ENCODE measurements around the gene HINT2. TPM values are rescaled to one million over a fixed set of nuclear protein-coding genes. Genes with fewer than 3 reads are reported as not detected.

HINT2 gene
- total RNA-seq, 1 donor from 2014 or later, result 51.1 TPM

- peak overlapping the region; percentile 70 for H3K4me3 Mint-ChIP-seq
Measured at GRCh38 chr9:35832814-35833213, 18.0 kb upstream of the HINT2 start.

GRCh38 chr9:35831040-35831439 is 16.2 kb upstream of the HINT2 start:
- no peak overlapping the region for H3K27ac Mint-ChIP-seq
- TF ChIP-seq CTCF (conservative IDR thresholded peaks at IDR 0.05), result no peak
- H3K36me3 Mint-ChIP-seq, result no peaks in the 10 kb centered on the region

More at GRCh38 chr9:35832814-35833213, 18.0 kb upstream of the HINT2 start:
- TF ChIP-seq CTCF (conservative IDR thresholded peaks at IDR 0.05), result no peak
- peaks cover 56% of the 10 kb centered on the region for H3K4me1 Mint-ChIP-seq (ENCODE audit: unreplicated experiment)
- H3K36me3 Mint-ChIP-seq, result peaks cover 4% of the 10 kb centered on the region
- H3K9me3 Mint-ChIP-seq, result no peaks in the 10 kb centered on the region
- DNase-seq (ENCODE audit: extremely low spot score, unreplicated experiment), result no peak
- peak overlapping the region; percentile 71 for H3K27ac Mint-ChIP-seq
- H3K27me3 Mint-ChIP-seq, result no peaks in the 10 kb centered on the region

GRCh38 chr9:35829764-35830096 is 14.9 kb upstream of the HINT2 start:
- Mint-ChIP-seq H3K27ac (peak overlapping the region; percentile 55), H3K4me1 (ENCODE audit: unreplicated experiment) (peaks cover 59% of the 10 kb centered on the region), H3K4me3 (peak overlapping the region; percentile 92), H3K9me3 (no peaks in the 10 kb centered on the region), H3K36me3 (no peaks in the 10 kb centered on the region), H3K27me3 (no peaks in the 10 kb centered on the region)
- no peak for TF ChIP-seq CTCF (conservative IDR thresholded peaks at IDR 0.05)
- DNase-seq (ENCODE audit: extremely low spot score, unreplicated experiment), result no peak

More at GRCh38 chr9:35831040-35831439, 16.2 kb upstream of the HINT2 start:
- H3K27me3 Mint-ChIP-seq, result no peaks in the 10 kb centered on the region
- H3K9me3 Mint-ChIP-seq, result no peaks in the 10 kb centered on the region
- peak overlapping the region; percentile 46 for H3K4me3 Mint-ChIP-seq
- peaks cover 59% of the 10 kb centered on the region for H3K4me1 Mint-ChIP-seq (ENCODE audit: unreplicated experiment)
- no peak for DNase-seq (ENCODE audit: extremely low spot score, unreplicated experiment)

GRCh38 chr9:35829084-35829763 is 14.4 kb upstream of the HINT2 start, which contains the start of gene TMEM8B:
Gene TMEM8B, plus strand, starts transcription at chr9:35829228. Its CDS starts 220 bp downstream, at chr9:35829448.
- H3K4me3 Mint-ChIP-seq, result peak within 1 kb of the TSS; percentile 97
- H3K4me1 Mint-ChIP-seq (ENCODE audit: unreplicated experiment), result peaks cover 54% of the 10 kb centered on the region
- no peak for TF ChIP-seq CTCF (conservative IDR thresholded peaks at IDR 0.05)
- H3K36me3 Mint-ChIP-seq, result no peaks in the 10 kb centered on the region
- no peaks in the 10 kb centered on the region for H3K27me3 Mint-ChIP-seq
- H3K27ac Mint-ChIP-seq, result peak within 1 kb of the TSS; percentile 96
- H3K9me3 Mint-ChIP-seq, result no peaks in the 10 kb centered on the region
- DNase-seq (ENCODE audit: extremely low spot score, unreplicated experiment), result peak; percentile 92

GRCh38 chr9:35828716-35829083 is 13.9 kb upstream of the HINT2 start, which contains the start of gene FAM221B:
Gene FAM221B, minus strand, starts transcription at chr9:35828732. Its CDS starts 2,571 bp downstream, at chr9:35826161.
- no peak for DNase-seq (ENCODE audit: extremely low spot score, unreplicated experiment)

More at GRCh38 chr9:35828716-35829083, 13.9 kb upstream of the HINT2 start, which contains the start of gene FAM221B:
- Mint-ChIP-seq H3K27me3 (no peaks in the 10 kb centered on the region), H3K4me1 (ENCODE audit: unreplicated experiment) (peaks cover 52% of the 10 kb centered on the region), H3K9me3 (no peaks in the 10 kb centered on the region), H3K27ac (peak within 1 kb of the TSS; percentile 96), H3K36me3 (no peaks in the 10 kb centered on the region), H3K4me3 (peak within 1 kb of the TSS; percentile 97)
- TF ChIP-seq CTCF (conservative IDR thresholded peaks at IDR 0.05), result no peak

Measured in type B pancreatic cell (in vitro differentiated cells).